ENCODE results near the gene LYPD4. TPM values are rescaled to one million over a fixed set of nuclear protein-coding genes. Genes with fewer than 3 reads are reported as not detected.

LYPD4 gene
- polyA plus RNA-seq, 1 donor: not detected

- Histone ChIP-seq H3K4me1 (ENCODE audit: control insufficient read depth, insufficient read depth, low read length) (no peaks in the 10 kb centered on the region), H3K9me3 (ENCODE audit: control insufficient read depth, low read depth, low read length) (no peaks in the 10 kb centered on the region), H3K36me3 (ENCODE audit: control insufficient read depth, insufficient read depth, low read length) (no peaks in the 10 kb centered on the region), H3K4me3 (ENCODE audit: low read length) (no peak overlapping the region), H3K27me3 (ENCODE audit: control insufficient read depth, insufficient read depth, low read length) (peaks cover 44% of the 10 kb centered on the region), H3K27ac (ENCODE audit: low read length) (no peak overlapping the region)
- no peak for DNase-seq
- WGBS (ENCODE audit: insufficient coverage, low lambda C conversion rate): no CpG with 5 or more reads among the region's 4 CpGs
Observed at GRCh38 chr19:41851456-41851855, 7.0 kb upstream of the LYPD4 start.

GRCh38 chr19:41850381-41850780 lies 5.9 kb upstream of the LYPD4 start:
- H3K27me3 ChIP-seq (ENCODE audit: control insufficient read depth, insufficient read depth, low read length): peaks cover 43% of the 10 kb centered on the region
- no peak for DNase-seq
- no peak overlapping the region for H3K4me3 ChIP-seq (ENCODE audit: low read length)
- no CpG with 5 or more reads among the region's 5 CpGs for WGBS (ENCODE audit: insufficient coverage, low lambda C conversion rate)
- H3K4me1 ChIP-seq (ENCODE audit: control insufficient read depth, insufficient read depth, low read length): no peaks in the 10 kb centered on the region
- H3K9me3 ChIP-seq (ENCODE audit: control insufficient read depth, low read depth, low read length): no peaks in the 10 kb centered on the region
- H3K27ac ChIP-seq (ENCODE audit: low read length): no peak overlapping the region
- no peaks in the 10 kb centered on the region for H3K36me3 ChIP-seq (ENCODE audit: control insufficient read depth, insufficient read depth, low read length)

- Histone ChIP-seq H3K36me3 (ENCODE audit: control insufficient read depth, insufficient read depth, low read length) (no peaks in the 10 kb centered on the region), H3K4me3 (ENCODE audit: low read length) (no peak overlapping the region), H3K4me1 (ENCODE audit: control insufficient read depth, insufficient read depth, low read length) (no peaks in the 10 kb centered on the region), H3K27ac (ENCODE audit: low read length) (no peak overlapping the region), H3K27me3 (ENCODE audit: control insufficient read depth, insufficient read depth, low read length) (peaks cover 34% of the 10 kb centered on the region), H3K9me3 (ENCODE audit: control insufficient read depth, low read depth, low read length) (peaks cover 3% of the 10 kb centered on the region)
- WGBS (ENCODE audit: insufficient coverage, low lambda C conversion rate): no CpG with 5 or more reads among the region's 2 CpGs
- no peak for DNase-seq
Observed at GRCh38 chr19:41849067-41849466, 4.6 kb upstream of the LYPD4 start.

- Histone ChIP-seq H3K27me3 (ENCODE audit: control insufficient read depth, insufficient read depth, low read length) (peaks cover 31% of the 10 kb centered on the region), H3K4me1 (ENCODE audit: control insufficient read depth, insufficient read depth, low read length) (no peaks in the 10 kb centered on the region), H3K4me3 (ENCODE audit: low read length) (no peak overlapping the region), H3K36me3 (ENCODE audit: control insufficient read depth, insufficient read depth, low read length) (no peaks in the 10 kb centered on the region), H3K9me3 (ENCODE audit: control insufficient read depth, low read depth, low read length) (peaks cover 3% of the 10 kb centered on the region), H3K27ac (ENCODE audit: low read length) (no peak overlapping the region)
- no peak for DNase-seq
- WGBS (ENCODE audit: insufficient coverage, low lambda C conversion rate): no CpG with 5 or more reads among the region's 6 CpGs
Observed at GRCh38 chr19:41848666-41849065, 4.2 kb upstream of the LYPD4 start.

GRCh38 chr19:41847351-41848105 lies 3.0 kb upstream of the LYPD4 start:
- no peaks in the 10 kb centered on the region for H3K4me1 ChIP-seq (ENCODE audit: control insufficient read depth, insufficient read depth, low read length)
- no peak overlapping the region for H3K4me3 ChIP-seq (ENCODE audit: low read length)
- peaks cover 3% of the 10 kb centered on the region for H3K9me3 ChIP-seq (ENCODE audit: control insufficient read depth, low read depth, low read length)
- H3K27me3 ChIP-seq (ENCODE audit: control insufficient read depth, insufficient read depth, low read length): peaks cover 26% of the 10 kb centered on the region
- WGBS (ENCODE audit: insufficient coverage, low lambda C conversion rate): no CpG with 5 or more reads among the region's 19 CpGs
- no peak overlapping the region for H3K27ac ChIP-seq (ENCODE audit: low read length)
- no peaks in the 10 kb centered on the region for H3K36me3 ChIP-seq (ENCODE audit: control insufficient read depth, insufficient read depth, low read length)
- no peak for DNase-seq

- peaks cover 3% of the 10 kb centered on the region for H3K9me3 ChIP-seq (ENCODE audit: control insufficient read depth, low read depth, low read length)
- H3K4me1 ChIP-seq (ENCODE audit: control insufficient read depth, insufficient read depth, low read length): no peaks in the 10 kb centered on the region
- H3K27ac ChIP-seq (ENCODE audit: low read length): no peak overlapping the region
- WGBS (ENCODE audit: insufficient coverage, low lambda C conversion rate): 80% methylated on average over 1 of the region's 23 CpGs
- no peaks in the 10 kb centered on the region for H3K36me3 ChIP-seq (ENCODE audit: control insufficient read depth, insufficient read depth, low read length)
- no peak overlapping the region for H3K4me3 ChIP-seq (ENCODE audit: low read length)
- H3K27me3 ChIP-seq (ENCODE audit: control insufficient read depth, insufficient read depth, low read length): peaks cover 4% of the 10 kb centered on the region
- DNase-seq: no peak
Observed at GRCh38 chr19:41845051-41845590, 638 bp upstream of the LYPD4 start.

GRCh38 chr19:41845001-41845050 lies 343 bp upstream of the LYPD4 start, which contains the start of gene DMRTC2:
Gene DMRTC2 (plus strand): TSS chr19:41845042. CDS start chr19:41847429, 2,387 bp downstream.
- DNase-seq: no peak
- Histone ChIP-seq H3K36me3 (ENCODE audit: control insufficient read depth, insufficient read depth, low read length) (no peaks in the 10 kb centered on the region), H3K9me3 (ENCODE audit: control insufficient read depth, low read depth, low read length) (peaks cover 3% of the 10 kb centered on the region), H3K27me3 (ENCODE audit: control insufficient read depth, insufficient read depth, low read length) (peaks cover 3% of the 10 kb centered on the region), H3K4me1 (ENCODE audit: control insufficient read depth, insufficient read depth, low read length) (no peaks in the 10 kb centered on the region), H3K4me3 (ENCODE audit: low read length) (no peak within 1 kb of the TSS), H3K27ac (ENCODE audit: low read length) (no peak within 1 kb of the TSS)
- no CpG with 5 or more reads among the region's 3 CpGs for WGBS (ENCODE audit: insufficient coverage, low lambda C conversion rate)

GRCh38 chr19:41843371-41843770 lies 1.1 kb downstream of the LYPD4 start:
- DNase-seq: no peak
- no peaks in the 10 kb centered on the region for H3K4me1 ChIP-seq (ENCODE audit: control insufficient read depth, insufficient read depth, low read length)
- no peak overlapping the region for H3K27ac ChIP-seq (ENCODE audit: low read length)
- 40% methylated on average over 1 of the region's 7 CpGs for WGBS (ENCODE audit: insufficient coverage, low lambda C conversion rate)
- no peaks in the 10 kb centered on the region for H3K36me3 ChIP-seq (ENCODE audit: control insufficient read depth, insufficient read depth, low read length)
- H3K9me3 ChIP-seq (ENCODE audit: control insufficient read depth, low read depth, low read length): peaks cover 3% of the 10 kb centered on the region
- H3K4me3 ChIP-seq (ENCODE audit: low read length): no peak overlapping the region
- peaks cover 9% of the 10 kb centered on the region for H3K27me3 ChIP-seq (ENCODE audit: control insufficient read depth, insufficient read depth, low read length)

GRCh38 chr19:41839211-41839610 lies 5.3 kb downstream of the LYPD4 start:
- H3K27me3 ChIP-seq (ENCODE audit: control insufficient read depth, insufficient read depth, low read length): peaks cover 29% of the 10 kb centered on the region
- no CpG with 5 or more reads among the region's 2 CpGs for WGBS (ENCODE audit: insufficient coverage, low lambda C conversion rate)
- no peak overlapping the region for H3K4me3 ChIP-seq (ENCODE audit: low read length)
- no peaks in the 10 kb centered on the region for H3K36me3 ChIP-seq (ENCODE audit: control insufficient read depth, insufficient read depth, low read length)
- H3K27ac ChIP-seq (ENCODE audit: low read length): no peak overlapping the region
- no peaks in the 10 kb centered on the region for H3K4me1 ChIP-seq (ENCODE audit: control insufficient read depth, insufficient read depth, low read length)
- H3K9me3 ChIP-seq (ENCODE audit: control insufficient read depth, low read depth, low read length): no peaks in the 10 kb centered on the region
- DNase-seq: no peak

GRCh38 chr19:41837981-41838708 lies 6.3 kb downstream of the LYPD4 start:
- Histone ChIP-seq H3K36me3 (ENCODE audit: control insufficient read depth, insufficient read depth, low read length) (no peaks in the 10 kb centered on the region), H3K9me3 (ENCODE audit: control insufficient read depth, low read depth, low read length) (no peaks in the 10 kb centered on the region), H3K4me3 (ENCODE audit: low read length) (no peak overlapping the region), H3K27ac (ENCODE audit: low read length) (no peak overlapping the region), H3K4me1 (ENCODE audit: control insufficient read depth, insufficient read depth, low read length) (no peaks in the 10 kb centered on the region), H3K27me3 (ENCODE audit: control insufficient read depth, insufficient read depth, low read length) (peaks cover 29% of the 10 kb centered on the region)
- WGBS (ENCODE audit: insufficient coverage, low lambda C conversion rate): no CpG with 5 or more reads among the region's 13 CpGs
- DNase-seq: no peak
